ENCODE measurements around the gene PTCSC3. TPM values are rescaled to one million over a fixed set of nuclear protein-coding genes. Genes with fewer than 3 reads are reported as not detected.

Gene PTCSC3
- total and polyA plus RNA-seq, 2 of the 13 experiments (the other 11 are each of a cell fraction or from before 2014, with no cell fraction given) = not detected

DNA sequence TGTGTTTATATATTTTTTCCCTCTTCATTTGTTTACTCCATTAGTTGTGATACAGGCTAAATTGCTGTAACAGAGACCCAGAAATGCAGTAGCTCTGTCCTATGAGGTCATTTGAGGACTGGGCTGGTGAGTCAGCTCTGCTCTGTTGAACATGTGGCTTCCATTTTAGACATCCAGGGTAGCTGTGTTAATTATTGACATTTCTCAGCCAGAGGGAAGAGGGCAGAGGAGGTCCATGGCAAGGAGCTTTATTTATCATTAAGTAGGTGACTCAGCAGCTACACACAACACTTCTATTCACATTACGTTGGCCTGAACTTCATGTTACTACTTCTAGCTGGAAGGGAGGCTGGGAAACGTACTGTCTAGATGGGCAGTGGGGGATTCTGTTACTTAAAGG is 85.4 kb downstream of the PTCSC3 start (continued):
- TF ChIP-seq, protein P1, sequence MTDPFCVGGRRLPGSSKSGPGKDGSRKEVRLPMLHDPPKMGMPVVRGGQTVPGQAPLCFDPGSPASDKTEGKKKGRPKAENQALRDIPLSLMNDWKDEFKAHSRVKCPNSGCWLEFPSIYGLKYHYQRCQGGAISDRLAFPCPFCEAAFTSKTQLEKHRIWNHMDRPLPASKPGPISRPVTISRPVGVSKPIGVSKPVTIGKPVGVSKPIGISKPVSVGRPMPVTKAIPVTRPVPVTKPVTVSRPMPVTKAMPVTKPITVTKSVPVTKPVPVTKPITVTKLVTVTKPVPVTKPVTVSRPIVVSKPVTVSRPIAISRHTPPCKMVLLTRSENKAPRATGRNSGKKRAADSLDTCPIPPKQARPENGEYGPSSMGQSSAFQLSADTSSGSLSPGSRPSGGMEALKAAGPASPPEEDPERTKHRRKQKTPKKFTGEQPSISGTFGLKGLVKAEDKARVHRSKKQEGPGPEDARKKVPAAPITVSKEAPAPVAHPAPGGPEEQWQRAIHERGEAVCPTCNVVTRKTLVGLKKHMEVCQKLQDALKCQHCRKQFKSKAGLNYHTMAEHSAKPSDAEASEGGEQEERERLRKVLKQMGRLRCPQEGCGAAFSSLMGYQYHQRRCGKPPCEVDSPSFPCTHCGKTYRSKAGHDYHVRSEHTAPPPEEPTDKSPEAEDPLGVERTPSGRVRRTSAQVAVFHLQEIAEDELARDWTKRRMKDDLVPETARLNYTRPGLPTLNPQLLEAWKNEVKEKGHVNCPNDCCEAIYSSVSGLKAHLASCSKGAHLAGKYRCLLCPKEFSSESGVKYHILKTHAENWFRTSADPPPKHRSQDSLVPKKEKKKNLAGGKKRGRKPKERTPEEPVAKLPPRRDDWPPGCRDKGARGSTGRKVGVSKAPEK (CRISPR knock-in tag; IDR thresholded peaks at IDR 0.05; ENCODE audit: borderline replicate concordance) = no peak
- TF ChIP-seq ELF4 (CRISPR knock-in tag; IDR thresholded peaks at IDR 0.05; ENCODE audit: borderline replicate concordance) (no peak), ZNF333 (CRISPR knock-in tag; IDR thresholded peaks at IDR 0.05; ENCODE audit: borderline replicate concordance) (no peak), ZNF562 (CRISPR knock-in tag; IDR thresholded peaks at IDR 0.05; ENCODE audit: borderline replicate concordance) (no peak), MTA1 (CRISPR knock-in tag; IDR thresholded peaks at IDR 0.05; ENCODE audit: borderline replicate concordance) (no peak), TEAD2 (CRISPR knock-in tag; IDR thresholded peaks at IDR 0.05) (no peak), NFKBIZ (CRISPR knock-in tag; IDR thresholded peaks at IDR 0.05) (peak; percentile 57; the same call in 1 of the 2 replicates), SP140L (CRISPR knock-in tag; IDR thresholded peaks at IDR 0.05; ENCODE audit: borderline replicate concordance) (no peak), ISL2 (CRISPR knock-in tag; IDR thresholded peaks at IDR 0.05) (0 out of 2 replicates have a peak, but pooled peaks have one; percentile 63), ZFP36L1 (CRISPR knock-in tag; IDR thresholded peaks at IDR 0.05) (peak; percentile 67; the same call in 1 of the 2 replicates), ZNF30 (CRISPR knock-in tag; IDR thresholded peaks at IDR 0.05) (no peak), ZNF614 (CRISPR knock-in tag; IDR thresholded peaks at IDR 0.05; ENCODE audit: borderline replicate concordance) (peak; percentile 87; the same call in 1 of the 2 replicates), JUNB (CRISPR knock-in tag; IDR thresholded peaks at IDR 0.05; ENCODE audit: borderline replicate concordance) (peak; percentile 91), ZNF672 (CRISPR knock-in tag; IDR thresholded peaks at IDR 0.05) (no peak), ZNF816 (CRISPR knock-in tag; IDR thresholded peaks at IDR 0.05; ENCODE audit: borderline replicate concordance) (peak; percentile 75; the same call in 1 of the 2 replicates), ZFX (CRISPR knock-in tag; IDR thresholded peaks at IDR 0.05; ENCODE audit: low read depth) (peak; percentile 33; the same call in 1 of the 2 replicates)
- TF ChIP-seq, protein P2, sequence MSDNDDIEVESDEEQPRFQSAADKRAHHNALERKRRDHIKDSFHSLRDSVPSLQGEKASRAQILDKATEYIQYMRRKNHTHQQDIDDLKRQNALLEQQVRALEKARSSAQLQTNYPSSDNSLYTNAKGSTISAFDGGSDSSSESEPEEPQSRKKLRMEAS (IDR thresholded peaks at IDR 0.05) = peak; percentile 65; the same call in 1 of the 2 replicates
- TF ChIP-seq, protein P3, sequence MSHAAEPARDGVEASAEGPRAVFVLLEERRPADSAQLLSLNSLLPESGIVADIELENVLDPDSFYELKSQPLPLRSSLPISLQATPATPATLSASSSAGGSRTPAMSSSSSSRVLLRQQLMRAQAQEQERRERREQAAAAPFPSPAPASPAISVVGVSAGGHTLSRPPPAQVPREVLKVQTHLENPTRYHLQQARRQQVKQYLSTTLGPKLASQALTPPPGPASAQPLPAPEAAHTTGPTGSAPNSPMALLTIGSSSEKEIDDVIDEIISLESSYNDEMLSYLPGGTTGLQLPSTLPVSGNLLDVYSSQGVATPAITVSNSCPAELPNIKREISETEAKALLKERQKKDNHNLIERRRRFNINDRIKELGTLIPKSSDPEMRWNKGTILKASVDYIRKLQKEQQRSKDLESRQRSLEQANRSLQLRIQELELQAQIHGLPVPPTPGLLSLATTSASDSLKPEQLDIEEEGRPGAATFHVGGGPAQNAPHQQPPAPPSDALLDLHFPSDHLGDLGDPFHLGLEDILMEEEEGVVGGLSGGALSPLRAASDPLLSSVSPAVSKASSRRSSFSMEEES (CRISPR knock-in tag; IDR thresholded peaks at IDR 0.05) = peak; percentile 75; the same call in 1 of the 2 replicates
- TF ChIP-seq, protein P4, sequence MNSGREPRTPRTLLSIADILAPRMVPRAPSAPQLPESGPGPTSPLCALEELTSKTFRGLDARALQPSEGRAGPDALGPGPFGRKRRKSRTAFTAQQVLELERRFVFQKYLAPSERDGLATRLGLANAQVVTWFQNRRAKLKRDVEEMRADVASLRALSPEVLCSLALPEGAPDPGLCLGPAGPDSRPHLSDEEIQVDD (CRISPR knock-in tag; IDR thresholded peaks at IDR 0.05; ENCODE audit: borderline replicate concordance) = no peak
- TF ChIP-seq, protein P5, sequence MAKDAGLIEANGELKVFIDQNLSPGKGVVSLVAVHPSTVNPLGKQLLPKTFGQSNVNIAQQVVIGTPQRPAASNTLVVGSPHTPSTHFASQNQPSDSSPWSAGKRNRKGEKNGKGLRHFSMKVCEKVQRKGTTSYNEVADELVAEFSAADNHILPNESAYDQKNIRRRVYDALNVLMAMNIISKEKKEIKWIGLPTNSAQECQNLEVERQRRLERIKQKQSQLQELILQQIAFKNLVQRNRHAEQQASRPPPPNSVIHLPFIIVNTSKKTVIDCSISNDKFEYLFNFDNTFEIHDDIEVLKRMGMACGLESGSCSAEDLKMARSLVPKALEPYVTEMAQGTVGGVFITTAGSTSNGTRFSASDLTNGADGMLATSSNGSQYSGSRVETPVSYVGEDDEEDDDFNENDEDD (CRISPR knock-in tag; IDR thresholded peaks at IDR 0.05; ENCODE audit: borderline replicate concordance) = peak; percentile 34; the same call in 1 of the 2 replicates

Data from HepG2 (cell line).